Esophagus squamous epithelium (tissue), 4 donors: ENCODE results near the gene GOLGB1.

Source experiments
- POLR2A ChIP-seq, 4 donors: fragments of 450-650 bp; IDR thresholded peaks; one replicate each; pipeline ENCODE4 v1.6.1; 2017; ENCODE audit warnings: antibody characterized with exemption in 4 of 4, mild to moderate bottlenecking in 4 of 4, moderate library complexity in 3 of 4
- TF ChIP-seq, protein P1 (sequence below), 6 experiments: fragments of 450-650 bp in 4 of 6; fragments of 200-600 bp in 2 of 6; sonication (generic) in 2 of 6; IDR thresholded peaks; one replicate each; pipeline ENCODE4 v1.5.1; 2016 to 2019; ENCODE audit warnings: antibody characterized with exemption in 6 of 6, mild to moderate bottlenecking in 4 of 6, moderate library complexity in 4 of 6

DNA sequence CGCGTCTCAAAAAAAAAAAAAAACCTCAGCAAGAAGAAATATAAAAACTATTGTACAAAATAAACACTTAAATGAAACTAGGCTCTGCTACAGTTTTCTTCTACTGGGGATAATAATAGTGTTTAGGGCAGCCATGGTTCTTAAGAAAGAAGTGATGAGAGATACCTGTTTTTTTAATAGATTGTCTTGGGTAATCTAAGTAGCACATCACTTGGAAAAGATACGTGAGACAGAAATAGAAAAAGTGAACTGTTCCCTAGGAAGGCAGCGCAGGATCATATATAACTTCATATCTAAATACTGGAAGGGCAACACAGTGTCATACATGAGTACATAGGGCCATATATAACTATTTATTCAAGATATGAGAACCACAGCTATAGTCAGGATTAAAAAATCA lies 11.9 kb downstream of the GOLGB1 start:
- TF ChIP-seq, protein P1, sequence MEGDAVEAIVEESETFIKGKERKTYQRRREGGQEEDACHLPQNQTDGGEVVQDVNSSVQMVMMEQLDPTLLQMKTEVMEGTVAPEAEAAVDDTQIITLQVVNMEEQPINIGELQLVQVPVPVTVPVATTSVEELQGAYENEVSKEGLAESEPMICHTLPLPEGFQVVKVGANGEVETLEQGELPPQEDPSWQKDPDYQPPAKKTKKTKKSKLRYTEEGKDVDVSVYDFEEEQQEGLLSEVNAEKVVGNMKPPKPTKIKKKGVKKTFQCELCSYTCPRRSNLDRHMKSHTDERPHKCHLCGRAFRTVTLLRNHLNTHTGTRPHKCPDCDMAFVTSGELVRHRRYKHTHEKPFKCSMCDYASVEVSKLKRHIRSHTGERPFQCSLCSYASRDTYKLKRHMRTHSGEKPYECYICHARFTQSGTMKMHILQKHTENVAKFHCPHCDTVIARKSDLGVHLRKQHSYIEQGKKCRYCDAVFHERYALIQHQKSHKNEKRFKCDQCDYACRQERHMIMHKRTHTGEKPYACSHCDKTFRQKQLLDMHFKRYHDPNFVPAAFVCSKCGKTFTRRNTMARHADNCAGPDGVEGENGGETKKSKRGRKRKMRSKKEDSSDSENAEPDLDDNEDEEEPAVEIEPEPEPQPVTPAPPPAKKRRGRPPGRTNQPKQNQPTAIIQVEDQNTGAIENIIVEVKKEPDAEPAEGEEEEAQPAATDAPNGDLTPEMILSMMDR (IDR thresholded peaks at IDR 0.05): no peak
- TF ChIP-seq POLR2A (IDR thresholded peaks at IDR 0.05): no peak
